ENCODE results near the gene LANCL3.

Gene LANCL3

DNA sequence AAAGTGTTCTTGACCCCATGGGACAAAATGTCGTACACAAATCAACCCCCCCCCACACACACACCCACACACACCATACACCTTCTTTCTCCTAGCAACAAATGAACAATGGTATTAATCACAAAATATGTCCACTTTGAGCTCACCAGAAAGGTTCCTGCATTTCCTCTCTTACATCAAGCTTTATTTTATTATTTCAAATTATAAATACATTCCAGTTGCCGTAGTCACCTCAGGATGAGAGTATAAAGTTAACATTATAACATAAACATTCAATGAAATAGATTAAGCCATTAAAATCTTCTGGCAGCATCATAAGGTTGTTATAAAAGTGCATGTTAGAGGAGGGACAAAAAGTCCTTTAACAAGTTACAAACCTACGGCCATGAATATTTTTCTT lies 121.5 kb downstream of the LANCL3 start:
- Histone ChIP-seq H3K9me3 (ENCODE audit: insufficient read depth, low read length) (no peaks in the 10 kb centered on the region), H3K36me3 (ENCODE audit: low read length) (no peaks in the 10 kb centered on the region), H4K20me1 (ENCODE audit: low read depth, low read length) (no peaks in the 10 kb centered on the region), H3K4me2 (ENCODE audit: low read depth, low read length, poor library complexity, severe bottlenecking) (no peak overlapping the region), H3K27me3 (ENCODE audit: low read length) (no peaks in the 10 kb centered on the region), H3K9ac (ENCODE audit: low read length) (no peak overlapping the region), H2AFZ (ENCODE audit: low read depth, low read length, severe bottlenecking) (no peak overlapping the region), H3F3A (ENCODE audit: insufficient read depth) (no peaks in the 10 kb centered on the region), H3K4me3 (ENCODE audit: insufficient read depth, low read length, poor library complexity, severe bottlenecking) (no peak overlapping the region), H3K9me2 (replicated peaks; ENCODE audit: insufficient read depth, low read length) (no peaks in the 10 kb centered on the region), H3K79me2 (ENCODE audit: insufficient read depth, low read length) (no peaks in the 10 kb centered on the region), H3K27ac (ENCODE audit: low read depth, low read length) (no peak overlapping the region)
- TF ChIP-seq, protein P1, sequence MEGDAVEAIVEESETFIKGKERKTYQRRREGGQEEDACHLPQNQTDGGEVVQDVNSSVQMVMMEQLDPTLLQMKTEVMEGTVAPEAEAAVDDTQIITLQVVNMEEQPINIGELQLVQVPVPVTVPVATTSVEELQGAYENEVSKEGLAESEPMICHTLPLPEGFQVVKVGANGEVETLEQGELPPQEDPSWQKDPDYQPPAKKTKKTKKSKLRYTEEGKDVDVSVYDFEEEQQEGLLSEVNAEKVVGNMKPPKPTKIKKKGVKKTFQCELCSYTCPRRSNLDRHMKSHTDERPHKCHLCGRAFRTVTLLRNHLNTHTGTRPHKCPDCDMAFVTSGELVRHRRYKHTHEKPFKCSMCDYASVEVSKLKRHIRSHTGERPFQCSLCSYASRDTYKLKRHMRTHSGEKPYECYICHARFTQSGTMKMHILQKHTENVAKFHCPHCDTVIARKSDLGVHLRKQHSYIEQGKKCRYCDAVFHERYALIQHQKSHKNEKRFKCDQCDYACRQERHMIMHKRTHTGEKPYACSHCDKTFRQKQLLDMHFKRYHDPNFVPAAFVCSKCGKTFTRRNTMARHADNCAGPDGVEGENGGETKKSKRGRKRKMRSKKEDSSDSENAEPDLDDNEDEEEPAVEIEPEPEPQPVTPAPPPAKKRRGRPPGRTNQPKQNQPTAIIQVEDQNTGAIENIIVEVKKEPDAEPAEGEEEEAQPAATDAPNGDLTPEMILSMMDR (IDR thresholded peaks at IDR 0.05; ENCODE audit: insufficient read depth, low read length, poor library complexity, severe bottlenecking), result no peak
- no peak for TF ChIP-seq EZH2phosphoT487 (conservative IDR thresholded peaks at IDR 0.05; ENCODE audit: low read length)

DNA sequence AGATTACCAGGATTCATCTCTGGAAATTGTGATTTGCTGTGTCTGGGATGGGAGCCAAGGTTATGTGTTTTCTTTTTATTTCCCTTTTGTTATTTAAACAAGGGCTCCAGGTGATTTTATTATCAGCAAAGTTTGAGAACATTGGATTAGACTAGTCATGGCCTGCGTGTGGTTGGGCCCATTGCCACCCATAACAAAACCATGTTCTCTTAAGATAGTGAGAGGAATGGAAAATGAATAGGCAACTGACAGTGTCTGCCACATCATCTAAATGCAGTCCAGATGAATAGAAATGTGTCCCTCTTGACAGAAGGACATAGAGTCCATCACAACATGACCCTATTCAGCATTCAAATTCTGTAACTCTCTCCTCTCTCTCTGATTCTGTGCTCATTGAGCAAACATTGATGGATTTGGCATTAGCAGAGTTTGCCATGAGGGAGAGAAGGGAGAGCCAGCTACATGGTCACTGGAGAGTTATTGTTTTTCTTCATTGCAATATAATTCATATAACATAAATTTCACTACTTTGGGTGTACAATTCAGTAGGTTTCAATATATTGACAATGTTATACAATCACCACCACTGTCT lies 125.8 kb downstream of the LANCL3 start:
- no peaks in the 10 kb centered on the region for H3K9me3 ChIP-seq (ENCODE audit: insufficient read depth, low read length)
- no peak overlapping the region for H3K27ac ChIP-seq (ENCODE audit: low read depth, low read length)
- H3K9ac ChIP-seq (ENCODE audit: low read length), result no peak overlapping the region
- H3K36me3 ChIP-seq (ENCODE audit: low read length), result no peaks in the 10 kb centered on the region
- no peak for TF ChIP-seq EZH2phosphoT487 (conservative IDR thresholded peaks at IDR 0.05; ENCODE audit: low read length)
- TF ChIP-seq, protein P1 (IDR thresholded peaks at IDR 0.05; ENCODE audit: insufficient read depth, low read length, poor library complexity, severe bottlenecking), result no peak
- H4K20me1 ChIP-seq (ENCODE audit: low read depth, low read length), result no peaks in the 10 kb centered on the region
- H3F3A ChIP-seq (ENCODE audit: insufficient read depth), result no peaks in the 10 kb centered on the region
- no peak overlapping the region for H2AFZ ChIP-seq (ENCODE audit: low read depth, low read length, severe bottlenecking)
- H3K4me3 ChIP-seq (ENCODE audit: insufficient read depth, low read length, poor library complexity, severe bottlenecking), result no peak overlapping the region
- no peaks in the 10 kb centered on the region for H3K9me2 ChIP-seq (replicated peaks; ENCODE audit: insufficient read depth, low read length)
- no peak overlapping the region for H3K4me2 ChIP-seq (ENCODE audit: low read depth, low read length, poor library complexity, severe bottlenecking)
- no peaks in the 10 kb centered on the region for H3K79me2 ChIP-seq (ENCODE audit: insufficient read depth, low read length)
- no peaks in the 10 kb centered on the region for H3K27me3 ChIP-seq (ENCODE audit: low read length)

DNA sequence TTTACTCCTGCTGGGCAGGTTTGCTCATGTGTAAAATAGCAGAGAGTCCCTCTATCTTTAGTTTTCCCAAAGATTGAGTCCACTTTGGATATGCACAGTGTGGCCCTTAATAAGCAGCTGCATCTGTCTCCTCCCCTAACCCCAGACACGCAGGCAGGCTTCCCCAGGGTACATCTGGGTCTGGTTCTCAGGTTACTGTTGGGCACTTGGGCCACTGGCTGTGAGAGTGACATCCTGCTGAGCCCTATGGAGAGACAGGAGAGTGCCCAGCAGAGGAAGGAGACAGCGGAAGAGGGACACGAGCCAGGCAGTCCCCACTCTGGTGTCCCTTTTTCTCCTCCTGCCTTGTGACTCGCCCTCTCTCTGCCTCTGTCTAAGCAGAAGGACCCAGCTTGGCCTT lies 130.1 kb downstream of the LANCL3 start:
- Histone ChIP-seq H3K4me3 (ENCODE audit: insufficient read depth, low read length, poor library complexity, severe bottlenecking) (no peak overlapping the region), H3K79me2 (ENCODE audit: insufficient read depth, low read length) (no peaks in the 10 kb centered on the region), H3K36me3 (ENCODE audit: low read length) (no peaks in the 10 kb centered on the region), H3K27ac (ENCODE audit: low read depth, low read length) (no peak overlapping the region), H2AFZ (ENCODE audit: low read depth, low read length, severe bottlenecking) (no peak overlapping the region), H3K4me2 (ENCODE audit: low read depth, low read length, poor library complexity, severe bottlenecking) (no peak overlapping the region), H3K9me3 (ENCODE audit: insufficient read depth, low read length) (no peaks in the 10 kb centered on the region), H3K9ac (ENCODE audit: low read length) (no peak overlapping the region), H3K9me2 (replicated peaks; ENCODE audit: insufficient read depth, low read length) (no peaks in the 10 kb centered on the region), H4K20me1 (ENCODE audit: low read depth, low read length) (no peaks in the 10 kb centered on the region), H3F3A (ENCODE audit: insufficient read depth) (no peaks in the 10 kb centered on the region), H3K27me3 (ENCODE audit: low read length) (no peaks in the 10 kb centered on the region)
- TF ChIP-seq EZH2phosphoT487 (conservative IDR thresholded peaks at IDR 0.05; ENCODE audit: low read length), result no peak
- TF ChIP-seq, protein P1 (IDR thresholded peaks at IDR 0.05; ENCODE audit: insufficient read depth, low read length, poor library complexity, severe bottlenecking), result no peak

Data from SU-DHL-6 (cell line).